ENCODE measurements around the gene HOXD11. TPM values are rescaled to one million over a fixed set of nuclear protein-coding genes. Genes with fewer than 3 reads are reported as not detected.

The HOXD11 gene
- total and polyA plus RNA-seq, 2 of the 13 experiments (the other 11 are each of a cell fraction or from before 2014, with no cell fraction given), result not detected

DNA sequence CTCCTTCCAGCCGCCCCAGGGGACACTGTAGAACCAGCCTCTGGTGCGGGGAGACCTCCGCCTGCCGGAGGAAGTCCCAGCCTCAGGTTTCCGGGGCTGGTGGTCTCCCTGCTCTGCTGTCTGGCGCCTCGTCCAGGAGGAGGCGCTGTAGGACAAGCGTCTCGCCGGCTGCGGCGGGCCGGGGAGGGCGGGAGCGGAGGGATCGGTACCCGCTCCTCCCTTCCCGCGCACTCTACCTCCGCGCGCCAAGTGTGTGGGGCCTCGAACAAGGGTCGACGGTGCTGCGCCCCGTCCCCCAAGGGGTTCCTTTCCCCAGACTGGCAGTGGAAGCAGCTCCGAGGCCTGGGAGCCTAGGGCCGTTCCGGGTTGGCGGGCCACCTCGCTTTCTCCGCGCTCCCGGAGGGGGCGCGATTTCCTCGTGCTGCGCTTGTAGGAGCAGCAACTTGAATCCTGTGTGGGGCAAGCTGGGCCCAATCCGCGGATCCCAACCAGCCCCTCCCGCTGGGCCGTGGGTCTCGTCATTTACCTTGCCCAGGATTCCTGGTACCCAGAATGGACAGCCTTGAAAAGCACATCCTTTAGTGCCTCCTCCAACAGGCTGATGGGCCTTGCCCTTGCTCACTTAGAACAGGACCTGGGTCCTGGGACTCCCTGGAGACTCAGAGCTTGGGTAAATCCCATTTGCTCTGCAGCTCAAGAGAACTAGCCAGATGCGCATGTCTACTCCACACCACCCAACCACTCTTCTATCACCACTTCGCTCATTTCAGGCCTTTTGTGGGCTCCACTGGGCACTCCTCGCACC, 33.6 kb downstream of the HOXD11 start (continued):
- TF ChIP-seq, protein P1, sequence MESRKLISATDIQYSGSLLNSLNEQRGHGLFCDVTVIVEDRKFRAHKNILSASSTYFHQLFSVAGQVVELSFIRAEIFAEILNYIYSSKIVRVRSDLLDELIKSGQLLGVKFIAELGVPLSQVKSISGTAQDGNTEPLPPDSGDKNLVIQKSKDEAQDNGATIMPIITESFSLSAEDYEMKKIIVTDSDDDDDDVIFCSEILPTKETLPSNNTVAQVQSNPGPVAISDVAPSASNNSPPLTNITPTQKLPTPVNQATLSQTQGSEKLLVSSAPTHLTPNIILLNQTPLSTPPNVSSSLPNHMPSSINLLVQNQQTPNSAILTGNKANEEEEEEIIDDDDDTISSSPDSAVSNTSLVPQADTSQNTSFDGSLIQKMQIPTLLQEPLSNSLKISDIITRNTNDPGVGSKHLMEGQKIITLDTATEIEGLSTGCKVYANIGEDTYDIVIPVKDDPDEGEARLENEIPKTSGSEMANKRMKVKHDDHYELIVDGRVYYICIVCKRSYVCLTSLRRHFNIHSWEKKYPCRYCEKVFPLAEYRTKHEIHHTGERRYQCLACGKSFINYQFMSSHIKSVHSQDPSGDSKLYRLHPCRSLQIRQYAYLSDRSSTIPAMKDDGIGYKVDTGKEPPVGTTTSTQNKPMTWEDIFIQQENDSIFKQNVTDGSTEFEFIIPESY (CRISPR knock-in tag; IDR thresholded peaks at IDR 0.05), result peak; percentile 74
- TF ChIP-seq RFX1 (IDR thresholded peaks at IDR 0.05) (no peak), ZFP62 (CRISPR knock-in tag; IDR thresholded peaks at IDR 0.05) (no peak), FOXP1 (IDR thresholded peaks at IDR 0.05) (no peak), FOXP1 (CRISPR knock-in tag; IDR thresholded peaks at IDR 0.05) (no peak), ZBTB7A (CRISPR knock-in tag; IDR thresholded peaks at IDR 0.05) (no peak), MAZ (IDR thresholded peaks at IDR 0.05; ENCODE audit: borderline replicate concordance, low read depth, low read length) (peak; percentile 89), MAZ (CRISPR knock-in tag; IDR thresholded peaks at IDR 0.05; ENCODE audit: low read depth) (peak; percentile 96), NBN (conservative IDR thresholded peaks at IDR 0.05) (no peak), ZKSCAN5 (CRISPR knock-in tag; IDR thresholded peaks at IDR 0.05) (no peak), SP140L (CRISPR knock-in tag; IDR thresholded peaks at IDR 0.05; ENCODE audit: borderline replicate concordance) (no peak), FOXK2 (IDR thresholded peaks at IDR 0.05) (no peak), CCAR2 (optimal IDR thresholded peaks at IDR 0.05; ENCODE audit: low read depth, low read length) (no peak), ZNF724P (CRISPR knock-in tag; IDR thresholded peaks at IDR 0.05; ENCODE audit: borderline replicate concordance) (peak; percentile 65; the same call in 1 of the 2 replicates), SSRP1 (CRISPR knock-in tag; IDR thresholded peaks at IDR 0.05) (no peak), IRF2 (CRISPR knock-in tag; IDR thresholded peaks at IDR 0.05) (peak; percentile 64; the same call in 1 of the 2 replicates), MYC (CRISPR knock-in tag; IDR thresholded peaks at IDR 0.05; ENCODE audit: borderline replicate concordance) (peak; percentile 58; the same call in 1 of the 2 replicates), ZFP36L2 (CRISPR knock-in tag; IDR thresholded peaks at IDR 0.05) (no peak)
- TF ChIP-seq, protein P2, sequence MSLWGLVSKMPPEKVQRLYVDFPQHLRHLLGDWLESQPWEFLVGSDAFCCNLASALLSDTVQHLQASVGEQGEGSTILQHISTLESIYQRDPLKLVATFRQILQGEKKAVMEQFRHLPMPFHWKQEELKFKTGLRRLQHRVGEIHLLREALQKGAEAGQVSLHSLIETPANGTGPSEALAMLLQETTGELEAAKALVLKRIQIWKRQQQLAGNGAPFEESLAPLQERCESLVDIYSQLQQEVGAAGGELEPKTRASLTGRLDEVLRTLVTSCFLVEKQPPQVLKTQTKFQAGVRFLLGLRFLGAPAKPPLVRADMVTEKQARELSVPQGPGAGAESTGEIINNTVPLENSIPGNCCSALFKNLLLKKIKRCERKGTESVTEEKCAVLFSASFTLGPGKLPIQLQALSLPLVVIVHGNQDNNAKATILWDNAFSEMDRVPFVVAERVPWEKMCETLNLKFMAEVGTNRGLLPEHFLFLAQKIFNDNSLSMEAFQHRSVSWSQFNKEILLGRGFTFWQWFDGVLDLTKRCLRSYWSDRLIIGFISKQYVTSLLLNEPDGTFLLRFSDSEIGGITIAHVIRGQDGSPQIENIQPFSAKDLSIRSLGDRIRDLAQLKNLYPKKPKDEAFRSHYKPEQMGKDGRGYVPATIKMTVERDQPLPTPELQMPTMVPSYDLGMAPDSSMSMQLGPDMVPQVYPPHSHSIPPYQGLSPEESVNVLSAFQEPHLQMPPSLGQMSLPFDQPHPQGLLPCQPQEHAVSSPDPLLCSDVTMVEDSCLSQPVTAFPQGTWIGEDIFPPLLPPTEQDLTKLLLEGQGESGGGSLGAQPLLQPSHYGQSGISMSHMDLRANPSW (CRISPR knock-in tag; IDR thresholded peaks at IDR 0.05; ENCODE audit: borderline replicate concordance), result no peak
- TF ChIP-seq, protein P3, sequence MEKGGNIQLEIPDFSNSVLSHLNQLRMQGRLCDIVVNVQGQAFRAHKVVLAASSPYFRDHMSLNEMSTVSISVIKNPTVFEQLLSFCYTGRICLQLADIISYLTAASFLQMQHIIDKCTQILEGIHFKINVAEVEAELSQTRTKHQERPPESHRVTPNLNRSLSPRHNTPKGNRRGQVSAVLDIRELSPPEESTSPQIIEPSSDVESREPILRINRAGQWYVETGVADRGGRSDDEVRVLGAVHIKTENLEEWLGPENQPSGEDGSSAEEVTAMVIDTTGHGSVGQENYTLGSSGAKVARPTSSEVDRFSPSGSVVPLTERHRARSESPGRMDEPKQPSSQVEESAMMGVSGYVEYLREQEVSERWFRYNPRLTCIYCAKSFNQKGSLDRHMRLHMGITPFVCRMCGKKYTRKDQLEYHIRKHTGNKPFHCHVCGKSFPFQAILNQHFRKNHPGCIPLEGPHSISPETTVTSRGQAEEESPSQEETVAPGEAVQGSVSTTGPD (CRISPR knock-in tag; IDR thresholded peaks at IDR 0.05), result no peak
- TF ChIP-seq, protein P4, sequence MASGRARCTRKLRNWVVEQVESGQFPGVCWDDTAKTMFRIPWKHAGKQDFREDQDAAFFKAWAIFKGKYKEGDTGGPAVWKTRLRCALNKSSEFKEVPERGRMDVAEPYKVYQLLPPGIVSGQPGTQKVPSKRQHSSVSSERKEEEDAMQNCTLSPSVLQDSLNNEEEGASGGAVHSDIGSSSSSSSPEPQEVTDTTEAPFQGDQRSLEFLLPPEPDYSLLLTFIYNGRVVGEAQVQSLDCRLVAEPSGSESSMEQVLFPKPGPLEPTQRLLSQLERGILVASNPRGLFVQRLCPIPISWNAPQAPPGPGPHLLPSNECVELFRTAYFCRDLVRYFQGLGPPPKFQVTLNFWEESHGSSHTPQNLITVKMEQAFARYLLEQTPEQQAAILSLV (CRISPR knock-in tag; IDR thresholded peaks at IDR 0.05; ENCODE audit: borderline replicate concordance), result peak; percentile 67; the same call in 1 of the 2 replicates
- TF ChIP-seq, protein P5, sequence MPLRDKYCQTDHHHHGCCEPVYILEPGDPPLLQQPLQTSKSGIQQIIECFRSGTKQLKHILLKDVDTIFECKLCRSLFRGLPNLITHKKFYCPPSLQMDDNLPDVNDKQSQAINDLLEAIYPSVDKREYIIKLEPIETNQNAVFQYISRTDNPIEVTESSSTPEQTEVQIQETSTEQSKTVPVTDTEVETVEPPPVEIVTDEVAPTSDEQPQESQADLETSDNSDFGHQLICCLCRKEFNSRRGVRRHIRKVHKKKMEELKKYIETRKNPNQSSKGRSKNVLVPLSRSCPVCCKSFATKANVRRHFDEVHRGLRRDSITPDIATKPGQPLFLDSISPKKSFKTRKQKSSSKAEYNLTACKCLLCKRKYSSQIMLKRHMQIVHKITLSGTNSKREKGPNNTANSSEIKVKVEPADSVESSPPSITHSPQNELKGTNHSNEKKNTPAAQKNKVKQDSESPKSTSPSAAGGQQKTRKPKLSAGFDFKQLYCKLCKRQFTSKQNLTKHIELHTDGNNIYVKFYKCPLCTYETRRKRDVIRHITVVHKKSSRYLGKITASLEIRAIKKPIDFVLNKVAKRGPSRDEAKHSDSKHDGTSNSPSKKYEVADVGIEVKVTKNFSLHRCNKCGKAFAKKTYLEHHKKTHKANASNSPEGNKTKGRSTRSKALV (CRISPR knock-in tag; IDR thresholded peaks at IDR 0.05), result peak; percentile 61; the same call in 1 of the 2 replicates
